DOHH2 (cell line): ENCODE measurements around the gene WDR45.

Source experiments
- H3F3A ChIP-seq: fragments of 200-600 bp; sonication (generic), shearing (Covaris generic); 2 replicates; pipeline ENCODE4 v1.6.0; 2016; ENCODE audit warnings: antibody characterized with exemption, mild to moderate bottlenecking; ENCODE audit not compliant: control insufficient read depth, insufficient read depth
- H3K27ac ChIP-seq: fragments of 200-600 bp; sonication (generic); 2 replicates; pipeline ENCODE4 v1.5.1; 2014; ENCODE audit warnings: low read depth, mild to moderate bottlenecking, low read length, moderate library complexity
- H3K27me3 ChIP-seq: fragments of 200-600 bp; sonication (generic); 2 replicates; pipeline ENCODE4 v1.6.1; 2014; ENCODE audit warnings: mild to moderate bottlenecking, low read length, mixed read lengths; ENCODE audit not compliant: control insufficient read depth
- H3K36me3 ChIP-seq: fragments of 200-600 bp; sonication (generic); 2 replicates; pipeline ENCODE4 v1.6.1; 2014; ENCODE audit warnings: mild to moderate bottlenecking, low read length, moderate library complexity, mixed read lengths; ENCODE audit not compliant: control insufficient read depth
- H3K4me1 ChIP-seq: fragments of 200-600 bp; sonication (generic); 2 replicates; pipeline ENCODE4 v1.6.1; 2014; ENCODE audit warnings: mild to moderate bottlenecking, low read length, mixed read lengths; ENCODE audit not compliant: control insufficient read depth
- H3K4me2 ChIP-seq: fragments of 200-600 bp; sonication (generic); 2 replicates; pipeline ENCODE4 v1.6.0; 2014; ENCODE audit warnings: mild to moderate bottlenecking, low read length, moderate library complexity
- H3K4me3 ChIP-seq: fragments of 200-600 bp; sonication (generic); 2 replicates; pipeline ENCODE4 v1.5.1; 2014; ENCODE audit warnings: mild to moderate bottlenecking, low read length, mixed read lengths
- H3K79me2 ChIP-seq: fragments of 200-600 bp; sonication (generic); 2 replicates; pipeline ENCODE4 v1.6.1; 2014; ENCODE audit warnings: mild to moderate bottlenecking, low read length, mixed read lengths; ENCODE audit not compliant: control insufficient read depth
- H3K9me2 ChIP-seq: fragments of 200-600 bp; sonication (generic); replicated peaks from 2 replicates; pipeline ENCODE4 v1.6.1; 2014; ENCODE audit warnings: mild to moderate bottlenecking, low read length, mixed read lengths; ENCODE audit not compliant: control insufficient read depth
- H3K9me3 ChIP-seq: fragments of 200-600 bp; sonication (generic); 2 replicates; pipeline ENCODE4 v1.6.1; 2014; ENCODE audit warnings: antibody characterized with exemption, low read length, mixed read lengths; ENCODE audit not compliant: control insufficient read depth, insufficient read depth
- H4K20me1 ChIP-seq: fragments of 200-600 bp; sonication (generic); 2 replicates; pipeline ENCODE4 v1.6.0; 2014; ENCODE audit warnings: low read depth, mild to moderate bottlenecking, antibody characterized with exemption, low read length, moderate library complexity; ENCODE audit not compliant: control insufficient read depth, insufficient read depth
- CTCF ChIP-seq: fragments of 200-600 bp; sonication (generic); IDR thresholded peaks from one replicate; pipeline ENCODE4 v1.5.1; 2014; ENCODE audit warnings: antibody characterized with exemption, mild to moderate bottlenecking, low read depth, low read length; ENCODE audit not compliant: poor library complexity, severe bottlenecking
- EZH2phosphoT487 ChIP-seq: fragments of 200-600 bp; sonication (generic); IDR thresholded peaks from 2 replicates; pipeline ENCODE4 v1.6.1; 2017; ENCODE audit warnings: borderline replicate concordance, mild to moderate bottlenecking, antibody characterized with exemption, low read length, moderate library complexity, mixed read lengths

The WDR45 gene

GRCh38 chrX:49067285-49068120 lies 12.2 kb downstream of the WDR45 start:
- TF ChIP-seq CTCF (no peak), EZH2phosphoT487 (no peak)
- H3K27me3 ChIP-seq: no peaks in the 10 kb centered on the region
- peaks cover 1% of the 10 kb centered on the region; the same call in 1 of the 2 replicates for H3K79me2 ChIP-seq
- H3K9me3 ChIP-seq: no peaks in the 10 kb centered on the region
- no peak overlapping the region for H3K27ac ChIP-seq
- H3K4me2 ChIP-seq: no peak overlapping the region
- H3K4me3 ChIP-seq: no peak overlapping the region
- no peaks in the 10 kb centered on the region for H3K4me1 ChIP-seq
- no peaks in the 10 kb centered on the region for H3K36me3 ChIP-seq
- no peaks in the 10 kb centered on the region for H3F3A ChIP-seq
- no peaks in the 10 kb centered on the region for H3K9me2 ChIP-seq
- H4K20me1 ChIP-seq: no peaks in the 10 kb centered on the region

- no peak overlapping the region for H3K27ac ChIP-seq
- H3K27me3 ChIP-seq: no peaks in the 10 kb centered on the region
- no peaks in the 10 kb centered on the region for H3K79me2 ChIP-seq
- H4K20me1 ChIP-seq: no peaks in the 10 kb centered on the region
- TF ChIP-seq CTCF (no peak), EZH2phosphoT487 (no peak)
- no peaks in the 10 kb centered on the region for H3K9me2 ChIP-seq
- H3K4me2 ChIP-seq: no peak overlapping the region
- no peaks in the 10 kb centered on the region for H3K9me3 ChIP-seq
- H3K4me3 ChIP-seq: no peak overlapping the region
- H3F3A ChIP-seq: no peaks in the 10 kb centered on the region
- H3K36me3 ChIP-seq: no peaks in the 10 kb centered on the region
- no peaks in the 10 kb centered on the region for H3K4me1 ChIP-seq
These were observed 13.0 kb downstream of the WDR45 start for GRCh38 chrX:49066690-49067089.

- Histone ChIP-seq H3F3A (no peaks in the 10 kb centered on the region), H3K27me3 (no peaks in the 10 kb centered on the region), H3K4me2 (no peak overlapping the region), H3K27ac (no peak overlapping the region), H3K4me3 (no peak overlapping the region), H3K9me2 (no peaks in the 10 kb centered on the region), H4K20me1 (no peaks in the 10 kb centered on the region), H3K79me2 (no peaks in the 10 kb centered on the region), H3K4me1 (no peaks in the 10 kb centered on the region), H3K36me3 (no peaks in the 10 kb centered on the region), H3K9me3 (no peaks in the 10 kb centered on the region)
- TF ChIP-seq EZH2phosphoT487 (no peak), CTCF (no peak)
These were observed 13.4 kb downstream of the WDR45 start for GRCh38 chrX:49066278-49066677.
